Esophagus squamous epithelium (tissue), 4 donors: Measurements from ENCODE around the gene HPS3.

Source experiments
- POLR2A ChIP-seq, 4 donors: fragments of 450-650 bp; IDR thresholded peaks; one replicate each; pipeline ENCODE4 v1.6.1; 2017; ENCODE audit warnings: antibody characterized with exemption in 4 of 4, mild to moderate bottlenecking in 4 of 4, moderate library complexity in 3 of 4
- TF ChIP-seq, protein P1 (sequence below), 6 experiments: fragments of 450-650 bp in 4 of 6; fragments of 200-600 bp in 2 of 6; sonication (generic) in 2 of 6; IDR thresholded peaks; one replicate each; pipeline ENCODE4 v1.5.1; 2016 to 2019; ENCODE audit warnings: antibody characterized with exemption in 6 of 6, mild to moderate bottlenecking in 4 of 6, moderate library complexity in 4 of 6

DNA sequence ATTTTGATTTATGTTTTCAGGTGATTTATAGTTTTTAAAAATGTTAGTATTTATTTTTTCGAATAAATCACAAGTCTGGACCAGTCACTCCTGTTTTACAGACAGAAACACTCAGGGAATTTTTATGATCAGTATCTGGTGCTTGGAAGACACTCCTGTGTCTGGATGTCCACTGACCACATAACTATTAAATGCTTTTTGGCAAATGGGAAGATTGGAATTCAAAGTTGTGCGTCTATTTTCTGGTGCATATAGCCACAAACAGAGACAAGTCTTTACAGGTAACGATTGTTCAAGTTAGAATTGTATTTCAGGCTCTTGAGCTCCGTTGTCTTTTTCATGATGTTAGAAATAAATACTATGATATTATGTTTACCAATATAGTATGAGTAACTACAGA, 80.0 kb downstream of the HPS3 start:
- TF ChIP-seq, protein P1, sequence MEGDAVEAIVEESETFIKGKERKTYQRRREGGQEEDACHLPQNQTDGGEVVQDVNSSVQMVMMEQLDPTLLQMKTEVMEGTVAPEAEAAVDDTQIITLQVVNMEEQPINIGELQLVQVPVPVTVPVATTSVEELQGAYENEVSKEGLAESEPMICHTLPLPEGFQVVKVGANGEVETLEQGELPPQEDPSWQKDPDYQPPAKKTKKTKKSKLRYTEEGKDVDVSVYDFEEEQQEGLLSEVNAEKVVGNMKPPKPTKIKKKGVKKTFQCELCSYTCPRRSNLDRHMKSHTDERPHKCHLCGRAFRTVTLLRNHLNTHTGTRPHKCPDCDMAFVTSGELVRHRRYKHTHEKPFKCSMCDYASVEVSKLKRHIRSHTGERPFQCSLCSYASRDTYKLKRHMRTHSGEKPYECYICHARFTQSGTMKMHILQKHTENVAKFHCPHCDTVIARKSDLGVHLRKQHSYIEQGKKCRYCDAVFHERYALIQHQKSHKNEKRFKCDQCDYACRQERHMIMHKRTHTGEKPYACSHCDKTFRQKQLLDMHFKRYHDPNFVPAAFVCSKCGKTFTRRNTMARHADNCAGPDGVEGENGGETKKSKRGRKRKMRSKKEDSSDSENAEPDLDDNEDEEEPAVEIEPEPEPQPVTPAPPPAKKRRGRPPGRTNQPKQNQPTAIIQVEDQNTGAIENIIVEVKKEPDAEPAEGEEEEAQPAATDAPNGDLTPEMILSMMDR (IDR thresholded peaks at IDR 0.05): no peak
- no peak for TF ChIP-seq POLR2A (IDR thresholded peaks at IDR 0.05)
